HepG2 (cell line): Measurements from ENCODE around the gene MYO16. TPM values are rescaled to one million over a fixed set of nuclear protein-coding genes. Genes with fewer than 3 reads are reported as not detected.

Experiments
- ATAC-seq: fragments of 200-7000 bp; cut with Tn5 transposase; 3 replicates; pipeline ENCODE4 v1.9.1; 2020; ENCODE audit warnings: mild to moderate bottlenecking, moderate library complexity
- BruUV-seq: library from RNA; stranded (reverse); fragments of 400-500 nt; replicated peaks from 2 replicates; lab custom pipeline; 2021; lab: Mats Ljungman, UMichigan
- CTCF ChIA-PET: fragments of 300-600 bp; formaldehyde crosslinking; extraction: SDS; loops from one replicate; lab custom pipeline; 2021; ENCODE audit warnings: low total read pairs, inconsistent platforms, low intra/inter-chr PET ratio; lab: Yijun Ruan, JAX
- POLR2A ChIA-PET: fragments of 350-600 bp; sonication (Branson Sonifier 250); formaldehyde crosslinking; loops from one replicate; lab custom pipeline; 2020; ENCODE audit warnings: antibody characterized with exemption, inconsistent platforms; lab: Yijun Ruan, JAX
- DNase-seq: peaks from one replicate; pipeline ENCODE4 v3.0.0-alpha.2; 2015; ENCODE audit warnings: low spot score
- FAIRE-seq: peaks from 3 replicates; lab custom pipeline; 2011; peaks lifted over from hg19 to GRCh38; lab: Jason Lieb, UNC
- H2AFZ ChIP-seq: one replicate; pipeline ENCODE4 v1.6.1; 2011; ENCODE audit warnings: low read length, inconsistent platforms
- H3K27ac ChIP-seq: fragments of 300-600 bp; 3 replicates; pipeline ENCODE4 v1.8.0; 2011; ENCODE audit warnings: mixed run types, mild to moderate bottlenecking, mixed read lengths, low read length, inconsistent platforms; ENCODE audit not compliant: insufficient read depth; ENCODE audit errors: extremely low read length
- H3K27me3 ChIP-seq, 2 experiments: fragments of 200-600 bp in 1 of 2; 2 replicates in 1 of 2; 3 replicates in 1 of 2; pipeline versions ENCODE4 v1.6.0 to v1.8.0; 2011; ENCODE audit warnings: low read length in 2 of 2, mild to moderate bottlenecking in 2 of 2, moderate library complexity in 2 of 2, inconsistent platforms in 1 of 2; ENCODE audit not compliant: insufficient read depth in 2 of 2, control insufficient read depth in 1 of 2
- H3K36me3 ChIP-seq, 2 experiments: fragments of 200-600 bp in 1 of 2; replicated peaks in 1 of 2; 2 replicates in 1 of 2; 3 replicates in 1 of 2; pipeline versions ENCODE4 v1.5.1 to v1.8.0; 2011; ENCODE audit warnings: low read length in 2 of 2, inconsistent platforms in 1 of 2; ENCODE audit not compliant: insufficient read depth in 2 of 2, control insufficient read depth in 1 of 2
- H3K4me1 ChIP-seq: 2 replicates; pipeline ENCODE4 v1.5.1; 2012; ENCODE audit warnings: low read length, inconsistent platforms; ENCODE audit not compliant: insufficient read depth
- H3K4me2 ChIP-seq: 2 replicates; pipeline ENCODE4 v1.6.0; 2011; ENCODE audit warnings: low read depth, low read length, inconsistent platforms
- H3K4me3 ChIP-seq, 3 experiments: fragments of 200-600 bp in 1 of 3; sonication (generic), shearing (Covaris generic) in 1 of 3; replicated peaks in 1 of 3; 2 replicates each; pipeline ENCODE4 v1.5.1; 2011 to 2016; ENCODE audit warnings: low read length in 3 of 3, inconsistent platforms in 2 of 3, low read depth in 2 of 3, mild to moderate bottlenecking in 2 of 3, control low read depth in 1 of 3, mixed read lengths in 1 of 3; ENCODE audit not compliant: insufficient read depth in 1 of 3
- H3K79me2 ChIP-seq: one replicate; pipeline ENCODE4 v1.6.1; 2011; ENCODE audit warnings: low read length, inconsistent platforms; ENCODE audit not compliant: insufficient read depth
- H3K9ac ChIP-seq: 2 replicates; pipeline ENCODE4 v1.6.0; 2011; ENCODE audit warnings: mild to moderate bottlenecking, low read depth, low read length, inconsistent platforms; ENCODE audit not compliant: insufficient read depth
- H3K9me3 ChIP-seq: 2 replicates; pipeline ENCODE4 v1.5.1; 2012; ENCODE audit warnings: mild to moderate bottlenecking, low read length
- H4K20me1 ChIP-seq: 2 replicates; pipeline ENCODE4 v1.6.0; 2011; ENCODE audit warnings: inconsistent platforms, mild to moderate bottlenecking, low read length, moderate library complexity; ENCODE audit not compliant: insufficient read depth
- ARID2 ChIP-seq: sonication (generic); formaldehyde crosslinking; IDR thresholded peaks from 2 replicates; pipeline ENCODE4 v1.8.1; 2022; ENCODE audit warnings: mild to moderate bottlenecking, missing genetic modification reagents, borderline replicate concordance
- ELK4 ChIP-seq: sonication (generic); formaldehyde crosslinking; IDR thresholded peaks from 2 replicates; pipeline ENCODE4 v1.9.0; 2021; ENCODE audit warnings: missing genetic modification reagents, borderline replicate concordance
- NR0B2 ChIP-seq: sonication (generic); formaldehyde crosslinking; IDR thresholded peaks from 2 replicates; pipeline ENCODE4 v1.4.0; 2020; ENCODE audit warnings: mild to moderate bottlenecking, missing genetic modification reagents
- SATB2 ChIP-seq: sonication (generic); formaldehyde crosslinking; IDR thresholded peaks from 2 replicates; pipeline ENCODE4 v1.5.0; 2020; ENCODE audit warnings: missing genetic modification reagents
- TRIM22 ChIP-seq: fragments of 450-650 bp; IDR thresholded peaks from 2 replicates; pipeline ENCODE4 v1.6.1; 2017
- ZBTB2 ChIP-seq: sonication (generic); formaldehyde crosslinking; IDR thresholded peaks from 2 replicates; pipeline ENCODE4 v1.8.0; 2022; ENCODE audit warnings: low read depth, missing genetic modification reagents
- ZBTB4 ChIP-seq: sonication (generic); formaldehyde crosslinking; IDR thresholded peaks from 2 replicates; pipeline ENCODE4 v1.4.0; 2020; ENCODE audit warnings: missing genetic modification reagents, mild to moderate bottlenecking, borderline replicate concordance
- ZNF703 ChIP-seq: sonication (generic); formaldehyde crosslinking; IDR thresholded peaks from 2 replicates; pipeline ENCODE4 v1.5.1; 2020; ENCODE audit warnings: missing genetic modification reagents, mild to moderate bottlenecking, moderate library complexity, borderline replicate concordance
- ZNF775 ChIP-seq: sonication (generic); formaldehyde crosslinking; IDR thresholded peaks from 2 replicates; pipeline ENCODE4 v1.4.0; 2020; ENCODE audit warnings: missing genetic modification reagents, mild to moderate bottlenecking, moderate library complexity, borderline replicate concordance
- ZNF841 ChIP-seq: sonication (generic); formaldehyde crosslinking; IDR thresholded peaks from 2 replicates; pipeline ENCODE4 v1.8.1; 2023; ENCODE audit warnings: missing genetic modification reagents, borderline replicate concordance
- WGBS: methylation state at CpG from one replicate; pipeline ENCODE4 v1.1.6; 2017; ENCODE audit warnings: low lambda C conversion rate; 5-methylcytosine and 5-hydroxymethylcytosine counted together
- in situ Hi-C: cut with HindIII; loops from 2 replicates; pipeline ENCODE4 v1.10.0; 2017; ENCODE audit warnings: low pct_unique_long_range_greater_than_20kb; ENCODE audit not compliant: extremely low pct_ligation_motif_present
- intact Hi-C: fragments of 100-400 bp; cut with micrococcal nuclease; formaldehyde crosslinking; loops from one replicate; pipeline ENCODE4 v1.10.0; 2022; ENCODE audit not compliant: unreplicated experiment
- polyA plus RNA-seq, 8 experiments: library from polyadenylated mRNA; depleted of rRNA in 3 of 8; stranded (reverse) in 7 of 8; unstranded in 1 of 8; fragments of >200 nt; fragmentation: Illumina TruSeq in 4 of 8; extraction: Trizol in 4 of 8; gene quantifications; 2 replicates each; pipeline versions ENCODE4 v1.2.1 to v1.2.3, GENCODE V29; 2011 to 2016; ENCODE audit warnings: low read depth in 4 of 8, missing spikeins in 1 of 8, mixed read lengths in 1 of 8; ENCODE audit not compliant: insufficient read depth in 1 of 8
- total RNA-seq, 5 experiments: library from RNA; depleted of rRNA; stranded (reverse); fragments of >200 nt; fragmentation: Illumina TruSeq; extraction: Trizol; gene quantifications; 2 replicates each; pipeline ENCODE4 v1.2.3, GENCODE V29; 2016; ENCODE audit warnings: low read depth in 1 of 5

MYO16 gene
- total and polyA plus RNA-seq, 2 of the 13 experiments (the other 11 are each of a cell fraction or from before 2014, with no cell fraction given): not detected

GRCh38 chr13:109121826-109122225, 492.4 kb downstream of the MYO16 start:
- no peaks in the 10 kb centered on the region for H3K27me3 ChIP-seq
- ATAC-seq: no peak

GRCh38 chr13:109123971-109124370, 494.6 kb downstream of the MYO16 start:
- BruUV-seq: no TSS peak
- WGBS: 0% methylated on average over 2 of the region's 2 CpGs
- POLR2A ChIA-PET: no interaction called here
- no peak for TF ChIP-seq TRIM22
- TF ChIP-seq ARID2 (CRISPR knock-in tag): no peak
- no peak for TF ChIP-seq ZNF775
- TF ChIP-seq ZBTB4 (CRISPR knock-in tag): no peak
- no peak for TF ChIP-seq ZBTB2 (CRISPR knock-in tag)
- no peak for TF ChIP-seq ELK4 (CRISPR knock-in tag)
- TF ChIP-seq ZNF703 (CRISPR knock-in tag): no peak
- no peak for TF ChIP-seq SATB2

More at GRCh38 chr13:109121826-109122225, 492.4 kb downstream of the MYO16 start:
- no peak overlapping the region for H2AFZ ChIP-seq
- H4K20me1 ChIP-seq: no peaks in the 10 kb centered on the region
- no peak overlapping the region for H3K9ac ChIP-seq
- ChIA-PET POLR2A (no interaction called here), CTCF (no interaction called here)
- in situ Hi-C loops: no loop called here
- FAIRE-seq (no peak), DNase-seq (no peak)
- no peak overlapping the region for H3K27ac ChIP-seq
- no peaks in the 10 kb centered on the region for H3K4me1 ChIP-seq
- no peak for TF ChIP-seq NR0B2
- no peak for TF ChIP-seq ZNF841 (CRISPR knock-in tag)
- no TSS peak for BruUV-seq
- intact Hi-C loops: no loop called here
- H3K9me3 ChIP-seq: no peaks in the 10 kb centered on the region
- no peaks in the 10 kb centered on the region for H3K36me3 ChIP-seq
- no peak overlapping the region for H3K4me2 ChIP-seq
- H3K4me3 ChIP-seq: no peak overlapping the region
- H3K79me2 ChIP-seq: no peaks in the 10 kb centered on the region
- WGBS: 0% methylated on average over 1 of the region's 5 CpGs

More at GRCh38 chr13:109123971-109124370, 494.6 kb downstream of the MYO16 start:
- Histone ChIP-seq H3K4me1 (no peaks in the 10 kb centered on the region), H3K27ac (no peak overlapping the region), H2AFZ (no peak overlapping the region), H3K79me2 (no peaks in the 10 kb centered on the region), H3K4me3 (no peak overlapping the region), H3K4me2 (no peak overlapping the region), H3K9ac (no peak overlapping the region), H3K27me3 (no peaks in the 10 kb centered on the region), H4K20me1 (no peaks in the 10 kb centered on the region), H3K9me3 (no peaks in the 10 kb centered on the region), H3K36me3 (no peaks in the 10 kb centered on the region)
- intact Hi-C loops: no loop called here
- in situ Hi-C loops: no loop called here
- no peak for FAIRE-seq
- CTCF ChIA-PET: no interaction called here
- DNase-seq: no peak
- no peak for ATAC-seq
